Measurements from ENCODE around the gene HSD17B13. TPM values are rescaled to one million over a fixed set of nuclear protein-coding genes. Genes with fewer than 3 reads are reported as not detected.
A peak's percentile ranks its signal among the peaks of the same experiment; 100 is the strongest.

HSD17B13 gene
- total RNA-seq, 4 donors from 2014 or later, result 0.70 to 4.0 (median 1.6) TPM; not detected in 1

DNA sequence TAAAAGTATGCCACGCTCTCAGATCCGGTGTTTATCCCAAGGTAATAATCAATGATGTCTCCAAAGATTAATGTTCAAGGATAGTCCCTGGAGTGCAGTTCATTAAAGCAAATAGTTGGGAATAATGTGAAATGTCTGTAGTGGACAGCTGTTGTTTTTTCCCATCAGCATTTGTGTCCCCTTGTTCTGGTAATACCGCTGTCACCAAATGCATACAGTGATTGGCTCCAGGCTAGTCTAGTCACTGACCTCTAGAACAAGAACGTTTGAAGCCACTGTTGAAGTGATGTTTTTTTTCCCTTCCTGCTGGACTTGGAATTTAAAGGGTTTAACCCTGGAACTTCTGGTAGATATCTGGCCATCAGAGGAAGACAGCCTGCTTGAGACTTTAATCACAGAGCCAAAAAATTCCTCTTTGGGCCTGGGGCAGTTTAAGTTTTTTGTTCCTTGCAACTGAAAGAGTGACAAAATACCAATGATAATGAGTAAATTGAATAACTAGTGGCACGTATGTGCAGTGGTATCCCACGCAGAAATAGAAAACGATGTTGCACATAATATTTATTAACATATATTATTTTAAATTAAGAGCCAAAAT lies 37.8 kb upstream of the HSD17B13 start:
- Histone ChIP-seq H3K27ac (no peak overlapping the region), H3K9me3 (no peaks in the 10 kb centered on the region), H3K4me1 (no peaks in the 10 kb centered on the region), H3K36me3 (peaks cover 0 to 91% (median 5%) of the 10 kb centered on the region in 3 donors), H3K27me3 (no peaks in the 10 kb centered on the region), H3K4me3 (no peak overlapping the region)
- TF ChIP-seq, protein P1, sequence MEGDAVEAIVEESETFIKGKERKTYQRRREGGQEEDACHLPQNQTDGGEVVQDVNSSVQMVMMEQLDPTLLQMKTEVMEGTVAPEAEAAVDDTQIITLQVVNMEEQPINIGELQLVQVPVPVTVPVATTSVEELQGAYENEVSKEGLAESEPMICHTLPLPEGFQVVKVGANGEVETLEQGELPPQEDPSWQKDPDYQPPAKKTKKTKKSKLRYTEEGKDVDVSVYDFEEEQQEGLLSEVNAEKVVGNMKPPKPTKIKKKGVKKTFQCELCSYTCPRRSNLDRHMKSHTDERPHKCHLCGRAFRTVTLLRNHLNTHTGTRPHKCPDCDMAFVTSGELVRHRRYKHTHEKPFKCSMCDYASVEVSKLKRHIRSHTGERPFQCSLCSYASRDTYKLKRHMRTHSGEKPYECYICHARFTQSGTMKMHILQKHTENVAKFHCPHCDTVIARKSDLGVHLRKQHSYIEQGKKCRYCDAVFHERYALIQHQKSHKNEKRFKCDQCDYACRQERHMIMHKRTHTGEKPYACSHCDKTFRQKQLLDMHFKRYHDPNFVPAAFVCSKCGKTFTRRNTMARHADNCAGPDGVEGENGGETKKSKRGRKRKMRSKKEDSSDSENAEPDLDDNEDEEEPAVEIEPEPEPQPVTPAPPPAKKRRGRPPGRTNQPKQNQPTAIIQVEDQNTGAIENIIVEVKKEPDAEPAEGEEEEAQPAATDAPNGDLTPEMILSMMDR (IDR thresholded peaks at IDR 0.05), result no peak
- no peak for TF ChIP-seq POLR2A (IDR thresholded peaks at IDR 0.05)
- DNase-seq, result no peak

DNA sequence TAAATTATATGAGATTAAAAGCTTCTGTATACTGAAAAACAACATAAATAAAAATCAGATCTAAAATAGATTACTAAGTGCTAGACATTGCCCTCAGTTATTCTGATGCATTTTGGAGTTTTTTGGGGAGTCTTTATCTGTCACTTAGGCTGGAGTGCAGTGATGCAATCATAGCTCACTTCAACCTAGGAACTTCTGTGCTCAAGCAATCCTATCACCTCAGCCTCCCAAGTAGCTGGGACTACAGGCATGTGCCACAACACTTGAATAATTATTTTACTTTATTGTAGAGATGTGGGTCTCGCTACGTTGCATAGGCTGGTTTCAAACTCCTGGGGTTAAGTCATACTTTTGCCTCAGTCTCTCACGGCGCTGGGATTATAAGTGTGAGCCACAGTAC lies 36.6 kb upstream of the HSD17B13 start:
- DNase-seq, result no peak
- no peaks in the 10 kb centered on the region for H3K9me3 ChIP-seq
- peaks cover 0 to under 1% (median 0%) of the 10 kb centered on the region in 4 donors for H3K4me1 ChIP-seq
- H3K4me3 ChIP-seq, result no peak overlapping the region
- H3K27me3 ChIP-seq, result no peaks in the 10 kb centered on the region
- no peak overlapping the region for H3K27ac ChIP-seq
- TF ChIP-seq, protein P1 (IDR thresholded peaks at IDR 0.05), result no peak
- TF ChIP-seq POLR2A (IDR thresholded peaks at IDR 0.05), result no peak
- H3K36me3 ChIP-seq, result peaks cover 0 to 91% (median 5%) of the 10 kb centered on the region in 3 donors

DNA sequence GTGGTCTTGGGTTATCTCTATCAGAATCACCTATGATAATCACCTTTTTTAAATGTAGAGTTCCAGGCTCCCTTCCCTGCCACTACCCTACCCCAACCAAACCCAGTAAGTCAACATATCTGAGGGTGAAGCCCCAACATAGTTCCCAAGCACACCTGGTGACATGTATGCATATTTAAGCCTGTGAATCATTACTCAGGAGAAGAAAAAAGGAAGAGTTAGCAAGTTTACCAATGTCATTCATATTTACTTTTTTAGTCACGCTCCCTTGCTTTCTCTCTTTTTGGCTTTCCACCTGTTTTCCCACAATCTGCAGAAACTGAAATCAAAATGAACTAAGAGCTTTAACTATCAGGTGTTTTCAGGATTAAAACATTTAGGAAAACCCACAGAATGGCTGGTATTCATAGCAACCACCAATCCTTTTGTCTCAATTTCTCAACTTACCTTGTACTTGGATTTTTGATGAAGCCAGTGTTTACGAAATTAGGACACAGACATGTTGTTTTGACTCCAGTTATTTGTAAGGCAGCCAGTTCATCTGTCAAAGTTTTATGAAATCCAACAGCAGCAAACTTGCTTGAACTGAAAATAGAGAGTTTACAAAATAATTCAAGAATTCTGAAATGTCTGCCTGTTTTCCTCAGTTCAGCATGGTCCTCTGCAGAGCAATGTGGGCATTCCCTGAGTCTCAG lies 34.3 kb upstream of the HSD17B13 start:
- no peaks in the 10 kb centered on the region for H3K9me3 ChIP-seq
- H3K4me3 ChIP-seq, result no peak overlapping the region
- H3K27ac ChIP-seq, result no peak overlapping the region
- no peak for TF ChIP-seq POLR2A (IDR thresholded peaks at IDR 0.05)
- TF ChIP-seq, protein P1 (IDR thresholded peaks at IDR 0.05), result no peak
- H3K36me3 ChIP-seq, result peaks cover 0 to 82% (median 5%) of the 10 kb centered on the region in 3 donors
- H3K27me3 ChIP-seq, result no peaks in the 10 kb centered on the region
- peaks cover 0 to 3% (median 0%) of the 10 kb centered on the region in 4 donors for H3K4me1 ChIP-seq
- no peak for DNase-seq

DNA sequence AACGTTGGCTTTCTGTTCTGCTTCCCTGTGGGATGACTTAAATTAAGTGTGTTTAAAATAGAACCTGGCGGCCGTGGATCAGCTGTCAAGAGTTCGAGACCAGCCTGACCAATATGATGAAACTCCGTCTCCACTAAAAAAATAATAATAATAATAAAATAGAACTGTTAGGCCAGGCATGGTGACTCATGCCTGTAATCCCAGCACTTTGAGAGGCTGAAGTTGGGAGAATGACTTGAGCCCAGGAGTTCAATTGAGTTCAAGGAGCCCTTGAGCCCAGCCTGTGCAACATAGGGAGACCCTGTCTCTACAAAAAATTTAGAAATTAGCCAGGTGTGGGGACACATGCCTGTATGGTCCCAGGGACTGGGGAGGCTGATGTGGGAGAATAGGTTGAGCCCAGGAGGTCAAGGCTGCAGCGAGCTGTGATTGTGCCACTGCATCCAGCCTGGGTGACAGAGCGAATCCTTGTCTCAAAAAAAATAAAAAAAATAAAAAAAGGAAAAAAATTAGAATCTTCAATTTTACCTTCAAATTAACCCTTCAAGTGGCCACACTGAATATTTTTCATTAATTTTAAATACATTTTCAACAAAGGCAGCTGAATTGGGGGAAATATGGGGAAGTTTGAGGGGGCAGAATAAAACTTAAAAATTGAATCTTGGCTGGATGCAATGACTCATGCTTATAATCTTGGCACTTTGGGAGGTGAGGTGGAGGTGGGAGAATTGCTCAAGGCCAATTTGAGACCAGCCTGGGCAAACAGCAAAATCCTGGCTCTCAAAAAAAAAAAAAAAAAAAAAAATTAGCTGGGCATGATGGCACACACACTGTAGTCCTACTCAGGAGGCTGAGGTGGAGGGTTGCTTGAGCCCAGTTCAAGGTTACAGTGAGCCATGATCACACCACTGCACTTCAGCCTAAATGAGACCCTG lies 31.8 kb upstream of the HSD17B13 start:
- DNase-seq, result no peak
- Histone ChIP-seq H3K4me1 (peaks cover 0 to 3% (median 0%) of the 10 kb centered on the region in 4 donors), H3K27me3 (no peaks in the 10 kb centered on the region), H3K27ac (no peak overlapping the region), H3K4me3 (no peak overlapping the region), H3K36me3 (peaks cover 0 to 61% (median 5%) of the 10 kb centered on the region in 3 donors), H3K9me3 (no peaks in the 10 kb centered on the region)
- no peak for TF ChIP-seq POLR2A (IDR thresholded peaks at IDR 0.05)
- TF ChIP-seq, protein P1 (IDR thresholded peaks at IDR 0.05), result no peak

DNA sequence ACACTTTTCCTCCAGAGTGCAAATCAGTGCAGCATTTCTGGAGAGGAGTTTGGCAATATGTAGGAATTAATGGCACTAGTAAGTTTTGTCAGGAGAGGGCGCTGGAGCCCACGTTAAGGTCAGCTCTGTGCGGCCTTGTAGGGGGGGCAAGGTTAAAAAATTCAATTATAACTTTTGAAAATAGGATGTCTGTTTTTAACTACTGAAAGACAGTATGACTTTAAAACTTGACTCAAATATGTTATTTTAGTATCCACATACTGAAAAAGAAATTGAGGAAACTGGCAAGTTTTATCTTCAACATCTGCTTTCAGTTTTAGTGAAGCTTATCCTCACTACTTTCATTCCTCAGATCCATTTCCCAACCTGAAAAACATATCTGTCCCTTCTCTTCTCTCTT lies 30.9 kb upstream of the HSD17B13 start:
- H3K27ac ChIP-seq, result no peak overlapping the region
- DNase-seq, result no peak

More for the DNA sequence above, 30.9 kb upstream of the HSD17B13 start:
- Histone ChIP-seq H3K4me1 (peaks cover 0 to 3% (median 0%) of the 10 kb centered on the region in 4 donors), H3K27me3 (no peaks in the 10 kb centered on the region), H3K9me3 (no peaks in the 10 kb centered on the region), H3K36me3 (peaks cover 0 to 52% (median 5%) of the 10 kb centered on the region in 3 donors), H3K4me3 (no peak overlapping the region)
- no peak for TF ChIP-seq POLR2A (IDR thresholded peaks at IDR 0.05)
- TF ChIP-seq, protein P1 (IDR thresholded peaks at IDR 0.05), result peak in 5 of 6 experiments; percentile 17 to 49 (median 31)
